Common myeloid progenitor, CD34-positive (primary cell): ENCODE measurements around the gene FRRS1L.

Experiments
- CTCF ChIA-PET: fragments of 350-600 bp; sonication (Branson Sonifier 250); formaldehyde crosslinking; loops from one replicate; lab custom pipeline; 2021; ENCODE audit warnings: antibody characterized with exemption; lab: Charles Lee
- POLR2A ChIA-PET: fragments of 350-600 bp; sonication (Branson Sonifier 250); formaldehyde crosslinking; loops from one replicate; lab custom pipeline; 2021; ENCODE audit warnings: antibody characterized with exemption; lab: Charles Lee
- DNase-seq, 3 donors: peaks; one replicate each; pipeline versions ENCODE4 v3.0.0 to v3.0.0-alpha.2; 2013
- H3K27ac ChIP-seq, 2 experiments: 1 replicate in 1 of 2; 2 replicates in 1 of 2; pipeline ENCODE4 v1.7.0; 2013; ENCODE audit warnings: inconsistent platforms in 2 of 2, low read length in 2 of 2, mild to moderate bottlenecking in 2 of 2, low read depth in 1 of 2, moderate library complexity in 1 of 2; ENCODE audit not compliant: severe bottlenecking in 2 of 2, insufficient read depth in 1 of 2, poor library complexity in 1 of 2
- H3K27me3 ChIP-seq, 5 experiments: replicated peaks in 2 of 5; 1 replicate in 3 of 5; 2 replicates in 2 of 5; pipeline versions ENCODE4 v1.6.1 to v1.7.0; 2013; ENCODE audit warnings: low read length in 4 of 5, mild to moderate bottlenecking in 2 of 5, moderate library complexity in 2 of 5, inconsistent platforms in 1 of 5; ENCODE audit not compliant: insufficient read depth in 5 of 5, control insufficient read depth in 4 of 5
- H3K36me3 ChIP-seq, 4 experiments: 1 replicate in 2 of 4; 2 replicates in 2 of 4; pipeline versions ENCODE4 v1.6.1 to v1.7.0; 2013; ENCODE audit warnings: low read length in 3 of 4, control low read depth in 1 of 4, mild to moderate bottlenecking in 1 of 4; ENCODE audit not compliant: control insufficient read depth in 4 of 4, insufficient read depth in 4 of 4
- H3K4me1 ChIP-seq, 4 experiments: 1 replicate in 3 of 4; 2 replicates in 1 of 4; pipeline versions ENCODE4 v1.6.1 to v1.7.1; 2013; ENCODE audit warnings: low read length in 3 of 4, mild to moderate bottlenecking in 3 of 4, control low read depth in 1 of 4, inconsistent platforms in 1 of 4, moderate library complexity in 1 of 4; ENCODE audit not compliant: control insufficient read depth in 4 of 4, insufficient read depth in 4 of 4; ENCODE audit errors: control extremely low read depth in 1 of 4
- H3K4me3 ChIP-seq, 7 experiments: 1 replicate in 4 of 7; 2 replicates in 3 of 7; pipeline versions ENCODE4 v1.5.1 to v1.7.0; 2013; ENCODE audit warnings: mild to moderate bottlenecking in 7 of 7, low read length in 6 of 7, moderate library complexity in 6 of 7, inconsistent platforms in 2 of 7, low read depth in 2 of 7, control low read depth in 1 of 7; ENCODE audit not compliant: insufficient read depth in 4 of 7, control insufficient read depth in 1 of 7; ENCODE audit errors: extremely low read depth in 1 of 7
- H3K9me3 ChIP-seq, 5 experiments: 1 replicate in 4 of 5; 2 replicates in 1 of 5; pipeline versions ENCODE4 v1.6.1 to v1.7.1; 2013; ENCODE audit warnings: low read length in 4 of 5, mild to moderate bottlenecking in 2 of 5, inconsistent platforms in 1 of 5, low read depth in 1 of 5, moderate library complexity in 1 of 5; ENCODE audit not compliant: control insufficient read depth in 4 of 5, insufficient read depth in 2 of 5; ENCODE audit errors: control extremely low read depth in 1 of 5
- WGBS: methylation state at CpG from one replicate; pipeline ENCODE4 v1.1.5; 2013; ENCODE audit not compliant: insufficient coverage; 5-methylcytosine and 5-hydroxymethylcytosine counted together

The FRRS1L gene

DNA sequence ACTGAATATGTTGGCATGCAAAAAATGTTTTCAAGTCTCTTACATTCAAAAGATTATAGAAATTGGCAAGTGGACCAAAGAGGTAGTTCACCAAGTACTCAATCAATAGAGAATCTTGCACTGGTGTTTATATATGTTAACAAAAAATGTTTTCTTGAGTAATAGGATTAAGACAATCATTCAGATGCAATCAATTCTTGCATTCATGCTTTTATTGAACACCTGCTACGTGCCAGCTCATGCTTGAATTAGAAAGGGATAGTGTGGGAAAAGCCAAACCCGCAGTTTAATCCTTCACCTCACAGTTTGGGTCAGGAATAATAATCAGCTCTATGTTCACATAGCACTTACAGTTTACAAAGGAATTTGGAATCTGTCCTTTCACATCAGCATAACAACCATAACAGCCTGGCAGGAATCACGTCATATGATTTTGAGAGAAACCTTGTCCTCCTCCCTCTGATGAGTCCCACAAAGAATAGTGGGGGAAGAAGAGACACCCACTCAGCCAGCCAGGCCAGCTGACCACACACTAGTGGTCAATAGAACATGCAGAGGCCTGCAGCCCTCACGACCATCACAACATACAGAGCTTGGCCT is 36.8 kb upstream of the FRRS1L start:
- CTCF ChIA-PET = interaction anchor here (1.6 kb wide), 1 partner anchor 9 kb away, joined by 3 read pairs; no protein-coding TSS in a partner anchor
- DNase-seq = no peak
- WGBS = 82% methylated on average over 3 of the region's 4 CpGs
- Histone ChIP-seq H3K36me3 (no peaks in the 10 kb centered on the region), H3K27me3 (peaks cover 0 to 32% (median 9%) of the 10 kb centered on the region in 5 experiments), H3K27ac (no peak overlapping the region), H3K4me3 (no peak overlapping the region), H3K4me1 (no peaks in the 10 kb centered on the region), H3K9me3 (peaks cover 0 to 3% (median 0%) of the 10 kb centered on the region in 5 experiments)
- POLR2A ChIA-PET = interaction anchor here (0.6 kb wide), 1 partner anchor 1835 kb away, joined by 3 read pairs; no protein-coding TSS in a partner anchor

DNA sequence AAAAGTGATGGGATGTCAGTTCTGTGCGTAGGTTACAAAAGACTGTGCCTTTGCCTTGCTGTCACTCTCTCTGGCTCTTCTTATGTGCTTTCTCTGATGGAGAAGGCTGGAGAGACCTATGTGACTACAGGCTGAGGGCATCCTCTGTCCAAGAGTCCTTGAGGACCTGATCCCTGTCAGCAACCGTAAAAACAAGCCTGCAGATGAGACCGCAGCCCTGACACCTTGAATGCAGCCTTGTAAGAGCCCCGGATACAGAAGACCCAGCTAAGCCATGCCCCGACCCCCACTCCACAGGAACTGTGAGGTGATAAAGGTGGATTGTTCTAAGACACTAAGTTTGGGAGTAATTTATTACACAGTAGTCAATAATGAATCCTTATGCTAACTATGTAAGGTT is 32.6 kb upstream of the FRRS1L start:
- Histone ChIP-seq H3K27me3 (peaks cover 0 to 33% (median 9%) of the 10 kb centered on the region in 5 experiments), H3K36me3 (no peaks in the 10 kb centered on the region), H3K4me3 (no peak overlapping the region), H3K27ac (no peak overlapping the region), H3K9me3 (no peaks in the 10 kb centered on the region), H3K4me1 (no peaks in the 10 kb centered on the region)
- 89% methylated on average over 1 of the region's 5 CpGs for WGBS
- DNase-seq = no peak
- ChIA-PET POLR2A (no interaction called here), CTCF (no interaction called here)

DNA sequence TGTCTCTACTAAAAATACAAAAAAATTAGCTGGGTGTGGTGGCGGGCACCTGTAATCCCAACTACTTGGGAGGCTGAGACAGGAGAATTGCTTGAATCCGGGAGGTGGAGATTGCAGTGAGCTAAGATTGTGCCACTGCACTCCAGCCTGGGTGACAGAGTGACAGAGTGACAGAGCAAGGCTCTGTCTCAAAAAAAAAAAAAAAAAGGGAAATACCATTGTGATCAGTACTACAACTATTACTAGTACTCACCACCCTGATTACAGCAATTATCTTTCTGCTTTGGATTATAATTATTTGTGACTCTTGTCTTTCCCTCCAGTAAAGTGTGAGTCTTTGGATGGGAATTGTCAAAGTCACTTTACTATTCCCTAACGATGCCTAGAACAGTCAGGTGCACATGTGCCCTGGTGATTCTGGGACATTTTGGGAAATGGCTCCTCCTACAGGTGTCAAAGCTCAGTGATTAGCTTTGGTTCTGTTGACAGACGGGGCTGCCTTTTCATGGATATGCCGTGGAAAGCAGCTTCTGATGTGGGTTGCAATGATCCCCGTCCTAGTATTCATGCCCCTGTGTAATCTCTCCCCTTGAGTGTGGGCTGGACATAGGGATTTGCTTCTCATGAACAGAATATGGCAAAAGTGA is 31.8 kb upstream of the FRRS1L start:
- no peak for DNase-seq

GRCh38 chr9:109193974-109194556 is 27.0 kb upstream of the FRRS1L start:
- no peaks in the 10 kb centered on the region for H3K4me1 ChIP-seq
- WGBS = no CpG with 5 or more reads among the region's 11 CpGs
- no peak overlapping the region for H3K4me3 ChIP-seq
- ChIA-PET CTCF (interaction anchor here (0.7 kb wide), 1 partner anchor 423 kb away, joined by 3 read pairs; no protein-coding TSS in a partner anchor), POLR2A (no interaction called here)
- H3K27me3 ChIP-seq = peaks cover 0 to 38% (median 9%) of the 10 kb centered on the region in 5 experiments
- no peaks in the 10 kb centered on the region for H3K9me3 ChIP-seq
- no peak for DNase-seq
- no peak overlapping the region for H3K27ac ChIP-seq
- H3K36me3 ChIP-seq = no peaks in the 10 kb centered on the region

More for the DNA sequence above, 31.8 kb upstream of the FRRS1L start:
- Histone ChIP-seq H3K27ac (no peak overlapping the region), H3K27me3 (peaks cover 0 to 33% (median 7%) of the 10 kb centered on the region in 5 experiments), H3K9me3 (no peaks in the 10 kb centered on the region), H3K4me3 (no peak overlapping the region), H3K36me3 (no peaks in the 10 kb centered on the region), H3K4me1 (no peaks in the 10 kb centered on the region)
- CTCF ChIA-PET = interaction anchor here (1.0 to 1.3 kb wide), 2 partner anchors 15 to 71 kb away, joined by 3 read pairs; no protein-coding TSS in a partner anchor
- WGBS = 62% methylated on average over 5 of the region's 6 CpGs
- POLR2A ChIA-PET = no interaction called here

DNA sequence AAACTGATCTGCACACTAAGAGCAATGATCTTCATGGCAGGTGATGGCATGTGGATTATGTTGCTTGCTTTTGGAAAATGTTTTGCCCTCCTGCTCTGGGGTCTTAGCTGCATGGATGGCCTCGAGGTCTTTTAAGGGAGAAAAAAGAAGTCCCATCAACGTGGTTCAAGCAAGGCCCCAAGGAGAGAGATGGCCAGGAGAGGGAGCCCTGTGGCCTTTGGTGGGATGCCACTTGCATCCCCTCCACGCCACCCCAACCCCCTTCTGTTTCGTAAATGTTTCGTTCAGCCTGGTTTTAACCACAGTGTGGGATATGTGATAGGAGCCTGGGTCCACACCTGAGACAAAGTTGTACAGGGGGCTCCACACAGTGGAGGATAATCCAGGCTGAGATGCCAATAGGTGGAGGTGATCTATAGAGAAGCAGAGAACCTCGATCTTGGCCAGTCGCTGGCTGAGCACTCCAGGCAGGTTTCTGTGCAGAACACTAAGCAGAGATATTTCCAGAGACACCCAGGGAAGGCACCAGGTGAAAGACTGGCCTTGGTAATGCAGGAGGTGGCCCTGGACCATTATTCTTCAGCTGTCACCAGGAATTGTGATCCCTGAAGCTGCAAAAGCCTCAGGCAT is 25.8 kb upstream of the FRRS1L start:
- CTCF ChIA-PET = interaction anchor here (0.7 kb wide), 1 partner anchor 424 kb away, joined by 3 read pairs; no protein-coding TSS in a partner anchor
- Histone ChIP-seq H3K27ac (no peak overlapping the region), H3K36me3 (no peaks in the 10 kb centered on the region), H3K4me3 (no peak overlapping the region), H3K9me3 (no peaks in the 10 kb centered on the region), H3K27me3 (peaks cover 0 to 40% (median 8%) of the 10 kb centered on the region in 5 experiments), H3K4me1 (no peaks in the 10 kb centered on the region)
- POLR2A ChIA-PET = no interaction called here
- DNase-seq = peak; percentile 2 to 13 (median 4)
- 66% methylated on average over 7 of the region's 7 CpGs for WGBS

DNA sequence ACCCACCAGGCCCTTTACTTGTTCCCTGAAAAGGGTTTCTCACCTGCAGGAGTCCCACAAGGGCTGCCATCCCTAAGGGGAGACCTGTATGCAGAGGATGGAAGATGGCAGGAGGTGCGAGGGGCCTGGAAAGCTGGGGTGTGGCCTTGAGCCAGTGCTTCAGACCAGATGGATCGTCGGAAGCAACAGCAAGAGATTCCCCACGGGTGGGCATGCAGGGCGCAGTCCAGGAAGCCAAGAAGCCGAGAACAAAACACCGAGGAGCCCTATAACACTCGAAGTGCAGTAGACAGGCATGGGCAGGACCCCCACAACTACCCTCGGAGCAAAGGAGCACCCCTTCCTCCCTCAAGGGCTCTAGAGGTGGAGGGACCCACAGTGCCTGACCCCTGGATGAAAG is 24.7 kb upstream of the FRRS1L start:
- H3K27me3 ChIP-seq = peaks cover 0 to 40% (median 8%) of the 10 kb centered on the region in 5 experiments
- H3K9me3 ChIP-seq = no peaks in the 10 kb centered on the region
- no peak overlapping the region for H3K4me3 ChIP-seq
- POLR2A ChIA-PET = no interaction called here
- no peak for DNase-seq
- no peak overlapping the region for H3K27ac ChIP-seq
- no peaks in the 10 kb centered on the region for H3K4me1 ChIP-seq
- no peaks in the 10 kb centered on the region for H3K36me3 ChIP-seq
- CTCF ChIA-PET = no interaction called here
- WGBS = 95% methylated on average over 8 of the region's 9 CpGs
